NCI-H1436 (cell line): ENCODE data around the gene INSM1.

Experiments used
- DNase-seq: peaks from one replicate; lab custom pipeline; 2025; lab: John Stamatoyannopoulos, UW

Gene INSM1

GRCh38 chr20:20362774-20363433, 5.0 kb upstream of the INSM1 start:
- DNase-seq = peak; percentile 90

- DNase-seq = peak; percentile 61
These were observed 4.5 kb upstream of the INSM1 start for GRCh38 chr20:20363434-20363798.

- DNase-seq = peak; percentile 93
These were observed 3.9 kb upstream of the INSM1 start for GRCh38 chr20:20363799-20364592.

- peak; percentile 52 for DNase-seq
These were observed 3.1 kb upstream of the INSM1 start for GRCh38 chr20:20364593-20365479.

GRCh38 chr20:20365480-20366161, 2.3 kb upstream of the INSM1 start:
- DNase-seq = no peak

- DNase-seq = no peak
These were observed 1.4 kb upstream of the INSM1 start for GRCh38 chr20:20366551-20366875.

- DNase-seq = peak; percentile 57
These were observed 879 bp upstream of the INSM1 start for GRCh38 chr20:20366876-20367574.

GRCh38 chr20:20368418-20369249, 730 bp downstream of the INSM1 start:
- DNase-seq = peak; percentile 28

GRCh38 chr20:20369250-20370093, 1.6 kb downstream of the INSM1 start:
- DNase-seq = peak; percentile 59

GRCh38 chr20:20370094-20370575, 2.2 kb downstream of the INSM1 start:
- no peak for DNase-seq

GRCh38 chr20:20371083-20371482, 3.2 kb downstream of the INSM1 start:
- peak; percentile 8 for DNase-seq

GRCh38 chr20:20371681-20372080, 3.8 kb downstream of the INSM1 start:
- DNase-seq = no peak

- DNase-seq = peak; percentile 36
These were observed 5.2 kb downstream of the INSM1 start for GRCh38 chr20:20373091-20373571.

GRCh38 chr20:20375862-20376261, 8.0 kb downstream of the INSM1 start:
- peak; percentile 45 for DNase-seq

GRCh38 chr20:20386192-20386591, 18.3 kb downstream of the INSM1 start:
- no peak for DNase-seq

- DNase-seq = no peak
These were observed 22.5 kb downstream of the INSM1 start for GRCh38 chr20:20390393-20390792.

GRCh38 chr20:20391115-20391514, 23.2 kb downstream of the INSM1 start:
- DNase-seq = no peak

- no peak for DNase-seq
These were observed 23.9 kb downstream of the INSM1 start for GRCh38 chr20:20391766-20392165.
